Smooth muscle cell of the umbilical artery (primary cell): ENCODE measurements around the gene OR11H1. TPM values are rescaled to one million over a fixed set of nuclear protein-coding genes. Genes with fewer than 3 reads are reported as not detected.

Experiments used
- total RNA-seq: library from RNA; depleted of rRNA; stranded (reverse); fragments of >200 nt; gene quantifications from 2 replicates; pipeline ENCODE4 v1.2.3, GENCODE V29; 2014

Gene OR11H1
- not detected in 2 replicates for total RNA-seq

GRCh38 chr22:15527892-15528291 is at the start of gene OR11H1:
Gene OR11H1 (plus strand): TSS chr22:15528192. CDS start chr22:15528192, 0 bp downstream.

Other genes starting within 250 kb of the OR11H1 start
- not detected in 2 replicates for gene POTEH, start 161.8 kb downstream of the OR11H1 start, total RNA-seq